SK-N-MC (cell line): Measurements from ENCODE around the gene GTPBP4.

ENCODE experiments used
- EZH2 ChIP-seq: fragments of 200-600 bp; sonication (generic); IDR thresholded peaks from one replicate; pipeline ENCODE4 v1.6.1; 2017; ENCODE audit warnings: antibody characterized with exemption
- FOXP2 ChIP-seq: optimal IDR thresholded peaks from 2 replicates; pipeline ENCODE3; 2011; ENCODE audit warnings: mild to moderate bottlenecking, moderate library complexity; ENCODE audit not compliant: insufficient read depth; ENCODE audit errors: extremely low read length, control extremely low read depth
- POLR2AphosphoS5 ChIP-seq: IDR thresholded peaks from 2 replicates; pipeline ENCODE4 v1.6.1; 2012; ENCODE audit warnings: mild to moderate bottlenecking, low read depth, low read length, borderline replicate concordance

GRCh38 chr10:963186-963585 lies 25.0 kb upstream of the GTPBP4 start:
- TF ChIP-seq POLR2AphosphoS5: no peak
- TF ChIP-seq EZH2: no peak
- TF ChIP-seq FOXP2: no peak
